HEK293T (cell line): Measurements from ENCODE around the gene BRD3.
"Not testable (repeated sequence)": the region's sequence is repeated elsewhere in the genome, so short reads cannot be mapped to it uniquely, and the experiment has no call there.

Experiments
- CTCF ChIA-PET: fragments of 350-600 bp; formaldehyde crosslinking; extraction: SDS; loops from one replicate; lab custom pipeline; 2021; ENCODE audit warnings: antibody characterized with exemption, inconsistent platforms; lab: Yijun Ruan, JAX
- POLR2A ChIA-PET: fragments of 350-600 bp; formaldehyde crosslinking; extraction: SDS; loops from one replicate; lab custom pipeline; 2020; ENCODE audit warnings: antibody characterized with exemption, inconsistent platforms; lab: Yijun Ruan, JAX
- DNase-seq: peaks from one replicate; pipeline ENCODE4 v3.0.0; 2012; ENCODE audit warnings: mixed read lengths; ENCODE audit errors: extremely low spot score
- ARNT ChIP-seq: fragments of 450-650 bp; IDR thresholded peaks from 2 replicates; pipeline ENCODE4 v1.6.1; 2017; ENCODE audit warnings: mild to moderate bottlenecking
- BHLHE40 ChIP-seq: fragments of 450-650 bp; IDR thresholded peaks from 2 replicates; pipeline ENCODE4 v1.6.1; 2016; ENCODE audit warnings: mild to moderate bottlenecking, moderate library complexity, borderline replicate concordance
- CTBP1 ChIP-seq: fragments of 450-650 bp; IDR thresholded peaks from 2 replicates; pipeline ENCODE4 v1.6.1; 2016; ENCODE audit warnings: borderline replicate concordance
- ELF4 ChIP-seq: fragments of 450-650 bp; IDR thresholded peaks from 2 replicates; pipeline ENCODE4 v1.6.1; 2017; ENCODE audit warnings: antibody characterized with exemption
- FOXA1 ChIP-seq: fragments of 450-650 bp; IDR thresholded peaks from 2 replicates; pipeline ENCODE4 v1.6.1; 2016; ENCODE audit warnings: mild to moderate bottlenecking
- FOXK2 ChIP-seq: fragments of 450-650 bp; IDR thresholded peaks from 2 replicates; pipeline ENCODE4 v1.6.1; 2016; ENCODE audit warnings: mild to moderate bottlenecking
- FOXM1 ChIP-seq: fragments of 450-650 bp; IDR thresholded peaks from 2 replicates; pipeline ENCODE4 v1.6.1; 2017; ENCODE audit warnings: mild to moderate bottlenecking, borderline replicate concordance
- HDGF ChIP-seq: fragments of 450-650 bp; IDR thresholded peaks from 2 replicates; pipeline ENCODE4 v1.6.1; 2017; ENCODE audit warnings: antibody characterized with exemption, borderline replicate concordance
- L3MBTL2 ChIP-seq: fragments of 450-650 bp; conservative IDR thresholded peaks from 2 replicates; pipeline ENCODE4 v1.6.1; 2016; ENCODE audit warnings: mild to moderate bottlenecking
- LEF1 ChIP-seq: fragments of 450-650 bp; IDR thresholded peaks from 2 replicates; pipeline ENCODE4 v1.6.1; 2017; ENCODE audit warnings: mild to moderate bottlenecking, borderline replicate concordance
- NFRKB ChIP-seq: fragments of 450-650 bp; IDR thresholded peaks from 2 replicates; pipeline ENCODE4 v1.6.1; 2016; ENCODE audit warnings: mild to moderate bottlenecking, moderate library complexity
- SP1 ChIP-seq: fragments of 450-650 bp; IDR thresholded peaks from 2 replicates; pipeline ENCODE4 v1.6.1; 2017
- SUZ12 ChIP-seq: fragments of 450-650 bp; IDR thresholded peaks from 2 replicates; pipeline ENCODE4 v1.6.1; 2016; ENCODE audit warnings: mild to moderate bottlenecking
- TARDBP ChIP-seq: fragments of 450-650 bp; IDR thresholded peaks from 2 replicates; pipeline ENCODE4 v1.6.1; 2016
- ZNF384 ChIP-seq: fragments of 450-650 bp; IDR thresholded peaks from 2 replicates; pipeline ENCODE4 v1.6.1; 2016
- TF ChIP-seq, protein P1 (sequence below): fragments of 450-650 bp; IDR thresholded peaks from 2 replicates; pipeline ENCODE4 v1.6.1; 2016

Gene BRD3

DNA sequence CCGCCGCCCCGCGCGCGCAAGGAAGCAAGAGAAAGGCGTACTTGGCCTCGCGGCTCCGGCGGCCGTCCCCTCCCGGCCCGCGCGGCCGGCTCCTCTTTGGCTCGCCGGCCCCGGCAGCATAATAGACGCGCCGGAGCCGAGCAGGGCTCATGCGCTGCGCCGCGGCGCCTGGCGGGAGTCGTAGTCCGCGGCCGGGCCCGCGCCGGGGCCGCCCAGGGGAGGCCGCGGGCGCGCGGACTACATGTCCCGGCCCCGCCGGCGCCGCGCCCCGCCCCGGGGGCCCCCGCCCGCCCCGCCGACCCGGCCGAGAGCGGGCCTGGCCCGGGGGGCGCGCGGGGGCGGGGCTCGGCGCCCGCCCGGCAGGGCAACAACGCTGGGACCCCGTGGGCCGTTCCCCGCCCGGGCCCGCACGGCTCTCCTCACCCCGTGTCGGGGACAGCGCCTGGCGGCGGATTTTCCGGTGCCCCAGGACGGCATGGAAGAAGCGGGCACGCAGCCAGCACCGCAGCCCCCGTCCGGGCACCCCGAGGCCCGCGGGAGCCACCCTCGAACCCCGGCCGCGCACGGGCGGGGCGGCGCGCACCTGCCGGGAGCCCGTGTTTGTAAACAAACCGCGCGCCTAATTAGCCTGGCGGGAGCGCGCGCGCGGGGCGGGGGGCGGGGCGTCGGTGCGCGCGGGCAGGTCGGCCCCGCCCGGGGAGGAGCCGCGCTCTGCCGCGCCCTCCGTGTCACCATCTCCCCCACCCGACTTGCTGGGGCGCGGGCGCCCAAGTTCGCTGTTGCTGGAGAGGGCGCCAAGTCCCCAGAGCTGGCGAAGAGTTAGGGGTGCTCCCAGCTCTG is at the start of gene BRD3:
Gene BRD3 (minus strand): TSS at position 123 of the 840 bp plus-strand sequence. CDS start 14,549 bp downstream, outside the sequence.
- TF ChIP-seq LEF1 = 0 out of 2 replicates have a peak, but pooled peaks have one; percentile 33
- no peak for TF ChIP-seq HDGF
- peak; percentile 92 for DNase-seq
- POLR2A ChIA-PET = interaction anchor here (1.1 kb wide), 1 partner anchor 68 kb away, joined by 4 read pairs; the partner anchor contains the start of gene WDR5
- CTCF ChIA-PET = no interaction called here

DNA sequence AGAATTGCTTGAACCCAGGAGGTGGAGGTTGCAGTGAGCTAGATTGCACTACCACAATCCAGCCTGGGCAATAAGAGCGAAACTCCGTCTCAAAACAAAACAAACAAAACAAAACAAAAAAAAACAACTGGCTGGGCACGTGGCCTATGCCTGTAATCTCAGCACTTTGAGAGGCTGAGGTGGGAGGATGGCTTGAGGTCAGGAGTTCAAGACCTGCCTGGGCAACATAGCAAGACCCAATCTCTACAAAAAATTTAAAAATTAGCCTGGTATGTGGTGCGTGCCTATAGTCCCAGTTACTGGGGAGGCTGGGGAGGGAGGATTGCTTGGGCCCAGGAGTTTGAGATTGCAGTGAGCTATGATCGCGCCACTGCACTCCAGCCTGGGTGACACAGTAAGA is 44.7 kb upstream of the BRD3 start:
- no peak for DNase-seq
- no peak for TF ChIP-seq HDGF
- POLR2A ChIA-PET = no interaction called here
- CTCF ChIA-PET = no interaction called here

DNA sequence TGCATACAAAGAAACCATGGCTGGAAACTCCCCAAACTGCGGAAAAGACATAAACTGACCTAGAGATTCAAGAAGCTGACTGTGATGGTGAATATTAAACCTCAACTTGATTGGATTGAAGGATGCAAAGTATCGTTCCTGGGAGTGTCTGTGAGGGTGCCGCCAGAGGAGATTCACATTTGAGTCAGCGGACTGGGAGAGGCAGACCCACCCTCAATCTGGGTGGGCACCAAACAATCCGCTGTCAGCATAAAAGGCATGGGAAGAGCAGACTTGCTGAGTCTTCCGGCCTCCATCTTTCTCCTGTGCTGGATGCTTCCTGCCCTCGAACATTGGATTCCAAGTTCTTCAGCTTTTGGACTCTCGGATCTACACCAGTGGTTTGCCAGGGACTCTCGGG is 43.2 kb upstream of the BRD3 start:
- TF ChIP-seq FOXK2 (no peak), CTBP1 (no peak), NFRKB (no peak), SUZ12 (no peak), SP1 (no peak), HDGF (no peak), FOXA1 (no peak), ZNF384 (no peak), LEF1 (no peak), FOXM1 (no peak), ELF4 (no peak), L3MBTL2 (no peak), TARDBP (no peak), BHLHE40 (no peak), ARNT (no peak)
- TF ChIP-seq, protein P1, sequence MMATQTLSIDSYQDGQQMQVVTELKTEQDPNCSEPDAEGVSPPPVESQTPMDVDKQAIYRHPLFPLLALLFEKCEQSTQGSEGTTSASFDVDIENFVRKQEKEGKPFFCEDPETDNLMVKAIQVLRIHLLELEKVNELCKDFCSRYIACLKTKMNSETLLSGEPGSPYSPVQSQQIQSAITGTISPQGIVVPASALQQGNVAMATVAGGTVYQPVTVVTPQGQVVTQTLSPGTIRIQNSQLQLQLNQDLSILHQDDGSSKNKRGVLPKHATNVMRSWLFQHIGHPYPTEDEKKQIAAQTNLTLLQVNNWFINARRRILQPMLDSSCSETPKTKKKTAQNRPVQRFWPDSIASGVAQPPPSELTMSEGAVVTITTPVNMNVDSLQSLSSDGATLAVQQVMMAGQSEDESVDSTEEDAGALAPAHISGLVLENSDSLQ = no peak
- DNase-seq = no peak
- ChIA-PET CTCF (no interaction called here), POLR2A (no interaction called here)

DNA sequence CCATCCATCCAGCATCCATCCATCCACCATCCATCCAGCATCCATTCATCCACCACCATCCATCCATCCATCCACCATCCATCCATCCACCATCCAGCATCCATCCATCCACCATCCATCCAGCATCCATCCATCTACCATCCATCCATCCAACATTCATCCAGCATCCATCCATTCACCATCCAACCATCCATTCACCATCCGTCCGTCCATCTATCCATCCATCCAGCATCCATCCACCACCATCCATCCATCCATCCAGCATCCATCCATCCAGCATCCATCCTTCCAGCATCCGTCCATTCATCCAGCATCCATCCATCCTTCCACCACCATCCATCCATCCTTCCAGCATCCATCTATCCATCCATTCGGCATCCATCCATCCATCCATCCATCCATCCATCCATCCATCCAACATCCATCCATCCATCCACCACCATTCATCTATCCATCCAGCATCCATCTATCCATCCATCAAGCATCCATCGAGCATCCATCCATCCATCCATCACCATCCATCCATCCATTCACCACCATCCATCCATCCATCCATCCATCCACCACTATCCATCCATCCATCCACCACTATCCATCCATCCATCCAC is 35.7 kb upstream of the BRD3 start:
- no peak for DNase-seq
- POLR2A ChIA-PET = no interaction called here
- TF ChIP-seq LEF1 (no peak), NFRKB (no peak), SP1 (no peak), ZNF384 (no peak), L3MBTL2 (no peak), TARDBP (no peak)
- CTCF ChIA-PET = no interaction called here

DNA sequence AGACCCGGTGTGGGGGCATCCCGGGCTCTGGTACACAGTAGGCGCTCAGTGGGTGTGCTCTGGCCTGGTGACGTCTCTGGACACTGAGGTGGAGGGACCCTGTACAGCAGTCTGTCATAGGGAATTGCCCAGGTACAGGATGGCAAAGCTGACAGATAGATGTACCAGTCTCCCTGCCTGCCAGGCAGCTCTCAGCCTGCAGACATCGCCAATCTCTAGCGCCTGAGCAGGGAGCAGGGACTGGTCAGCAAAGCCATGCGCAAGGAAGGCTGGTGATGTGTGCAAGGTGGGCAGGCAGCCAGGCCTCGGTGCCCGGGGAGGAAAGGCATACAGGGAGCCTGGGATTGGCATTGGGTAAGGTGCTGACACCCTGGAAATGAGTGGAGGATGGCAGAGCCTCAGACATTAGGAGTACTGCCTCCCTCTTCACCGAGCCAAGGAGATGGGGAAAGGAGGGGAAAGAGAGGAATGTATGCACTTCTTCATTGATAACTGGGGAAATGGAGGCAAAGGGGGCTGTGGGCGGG is 33.9 kb upstream of the BRD3 start:
- ChIA-PET CTCF (no interaction called here), POLR2A (no interaction called here)
- TF ChIP-seq, protein P1 = no peak
- TF ChIP-seq BHLHE40 (no peak), ARNT (no peak), FOXA1 (no peak), L3MBTL2 (no peak), FOXM1 (no peak), SUZ12 (no peak), NFRKB (no peak), HDGF (no peak), LEF1 (no peak), TARDBP (no peak), CTBP1 (no peak), SP1 (no peak), ZNF384 (no peak), FOXK2 (no peak), ELF4 (no peak)
- no peak for DNase-seq

DNA sequence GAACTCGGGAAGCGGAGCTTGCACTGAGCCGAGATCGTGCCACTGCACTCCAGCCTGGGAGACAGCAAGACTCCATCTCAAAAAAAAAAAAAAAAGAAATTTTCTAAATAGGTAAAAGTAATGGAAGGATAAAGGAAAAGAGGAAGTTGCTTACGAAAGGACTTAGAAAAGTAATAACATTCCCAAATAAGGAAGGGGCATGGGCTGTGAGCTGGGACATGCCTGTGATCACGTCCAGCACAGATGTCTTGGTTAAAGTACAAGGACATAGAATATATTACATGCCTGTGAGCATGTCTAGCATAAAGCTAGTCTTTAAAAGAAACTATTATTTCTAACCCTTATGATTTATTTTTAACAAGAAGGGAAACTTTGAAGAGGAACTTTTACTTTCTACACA is 33.3 kb upstream of the BRD3 start:
- CTCF ChIA-PET, DNase-seq, POLR2A ChIA-PET: not testable (repeated sequence)

DNA sequence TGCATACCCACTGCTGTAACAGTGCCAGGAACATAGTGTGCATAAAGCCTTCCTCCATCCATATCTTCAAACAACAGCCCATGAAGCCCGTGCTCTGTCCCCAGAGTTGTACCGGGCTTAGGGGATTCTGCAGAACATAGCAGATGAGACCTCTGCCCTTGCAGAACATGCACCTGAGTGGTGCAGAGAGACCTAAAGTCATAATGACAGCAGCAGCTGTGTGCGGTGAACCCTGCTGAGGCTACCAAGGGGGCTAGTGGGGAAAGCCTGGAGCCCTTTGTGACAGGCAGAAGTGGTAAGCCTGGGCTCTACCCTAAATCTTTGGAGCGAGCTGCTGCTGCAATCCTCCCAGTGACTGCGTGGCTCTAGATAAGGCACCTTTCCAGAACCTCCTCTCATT is 32.2 kb upstream of the BRD3 start:
- ChIA-PET POLR2A (no interaction called here), CTCF (no interaction called here)
- no peak for TF ChIP-seq ARNT
- TF ChIP-seq FOXK2 = no peak
- TF ChIP-seq NFRKB = no peak
- TF ChIP-seq L3MBTL2 = no peak
- no peak for TF ChIP-seq ELF4
- TF ChIP-seq, protein P1 = no peak
- TF ChIP-seq CTBP1 = no peak
- no peak for TF ChIP-seq FOXM1
- no peak for TF ChIP-seq HDGF
- TF ChIP-seq BHLHE40 = no peak
- no peak for TF ChIP-seq LEF1
- TF ChIP-seq FOXA1 = no peak
- no peak for TF ChIP-seq SUZ12
- TF ChIP-seq ZNF384 = no peak
- TF ChIP-seq SP1 = no peak
- no peak for TF ChIP-seq TARDBP
- no peak for DNase-seq
